ENCODE results near the gene PNKP. TPM values are rescaled to one million over a fixed set of nuclear protein-coding genes. Genes with fewer than 3 reads are reported as not detected.
"Not testable (repeated sequence)": the region's sequence is repeated elsewhere in the genome, so short reads cannot be mapped to it uniquely, and the experiment has no call there.

PNKP gene
- total RNA-seq, 4 donors from 2014 or later: 47.7 to 104 (median 77.7) TPM

DNA sequence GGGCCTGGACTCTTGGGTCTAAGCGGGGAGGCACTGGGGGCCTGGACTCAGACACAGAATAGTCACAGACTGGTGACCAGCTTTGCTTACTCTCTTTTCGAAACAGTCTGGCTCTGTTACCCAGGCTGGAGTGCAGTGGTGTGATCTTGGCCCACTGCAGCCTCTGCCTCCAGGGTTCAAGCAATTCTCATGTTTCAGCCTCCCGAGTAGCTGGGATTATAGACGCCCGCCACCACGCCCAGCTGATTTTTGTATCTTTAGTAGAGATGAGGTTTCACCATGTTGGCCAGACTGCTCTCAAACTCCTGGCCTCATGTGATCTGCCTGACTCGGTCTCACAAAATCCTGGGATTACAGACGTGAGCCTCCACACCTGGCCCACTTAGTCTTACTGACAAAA, 38.2 kb downstream of the PNKP start:
- Histone ChIP-seq H3K4me3 (no peak overlapping the region), H3K27ac (no peak overlapping the region), H3K4me1 (no peaks in the 10 kb centered on the region), H3K9me3 (no peaks in the 10 kb centered on the region), H3K36me3 (no peaks in the 10 kb centered on the region), H3K27me3 (no peaks in the 10 kb centered on the region)
- TF ChIP-seq POLR2A (IDR thresholded peaks at IDR 0.05): no peak
- TF ChIP-seq, protein P1, sequence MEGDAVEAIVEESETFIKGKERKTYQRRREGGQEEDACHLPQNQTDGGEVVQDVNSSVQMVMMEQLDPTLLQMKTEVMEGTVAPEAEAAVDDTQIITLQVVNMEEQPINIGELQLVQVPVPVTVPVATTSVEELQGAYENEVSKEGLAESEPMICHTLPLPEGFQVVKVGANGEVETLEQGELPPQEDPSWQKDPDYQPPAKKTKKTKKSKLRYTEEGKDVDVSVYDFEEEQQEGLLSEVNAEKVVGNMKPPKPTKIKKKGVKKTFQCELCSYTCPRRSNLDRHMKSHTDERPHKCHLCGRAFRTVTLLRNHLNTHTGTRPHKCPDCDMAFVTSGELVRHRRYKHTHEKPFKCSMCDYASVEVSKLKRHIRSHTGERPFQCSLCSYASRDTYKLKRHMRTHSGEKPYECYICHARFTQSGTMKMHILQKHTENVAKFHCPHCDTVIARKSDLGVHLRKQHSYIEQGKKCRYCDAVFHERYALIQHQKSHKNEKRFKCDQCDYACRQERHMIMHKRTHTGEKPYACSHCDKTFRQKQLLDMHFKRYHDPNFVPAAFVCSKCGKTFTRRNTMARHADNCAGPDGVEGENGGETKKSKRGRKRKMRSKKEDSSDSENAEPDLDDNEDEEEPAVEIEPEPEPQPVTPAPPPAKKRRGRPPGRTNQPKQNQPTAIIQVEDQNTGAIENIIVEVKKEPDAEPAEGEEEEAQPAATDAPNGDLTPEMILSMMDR (IDR thresholded peaks at IDR 0.05): no peak
- intact Hi-C loops (cut with DNase I; ENCODE audit: low total_unique reads): no loop called here
- DNase-seq: no peak

DNA sequence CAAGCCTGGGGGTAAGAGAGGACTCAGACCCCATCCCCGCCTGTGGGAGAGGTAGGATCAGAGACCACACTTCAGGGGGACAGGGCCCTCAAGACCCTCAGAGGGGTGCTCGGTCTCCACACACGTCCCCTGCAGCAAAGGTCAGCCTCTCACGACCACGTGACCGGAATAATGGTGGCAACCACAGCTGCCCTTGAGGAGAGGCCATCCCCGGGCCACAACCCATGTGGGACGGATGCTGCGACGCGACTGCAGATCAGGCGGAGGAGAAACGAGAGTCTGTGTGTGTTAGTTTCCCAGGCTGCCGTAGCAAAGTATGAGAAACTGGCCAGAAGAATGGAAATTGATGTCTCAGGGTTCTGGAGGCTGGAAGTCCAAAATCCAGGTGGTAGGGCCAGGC, 40.3 kb downstream of the PNKP start:
- H3K4me1 ChIP-seq: no peaks in the 10 kb centered on the region
- H3K27me3 ChIP-seq: no peaks in the 10 kb centered on the region
- intact Hi-C loops (cut with DNase I; ENCODE audit: low total_unique reads): no loop called here
- H3K36me3 ChIP-seq: no peaks in the 10 kb centered on the region
- H3K27ac ChIP-seq: no peak overlapping the region
- DNase-seq: no peak
- no peaks in the 10 kb centered on the region for H3K9me3 ChIP-seq
- no peak for TF ChIP-seq POLR2A (IDR thresholded peaks at IDR 0.05)
- TF ChIP-seq, protein P1 (IDR thresholded peaks at IDR 0.05): no peak
- H3K4me3 ChIP-seq: no peak overlapping the region

DNA sequence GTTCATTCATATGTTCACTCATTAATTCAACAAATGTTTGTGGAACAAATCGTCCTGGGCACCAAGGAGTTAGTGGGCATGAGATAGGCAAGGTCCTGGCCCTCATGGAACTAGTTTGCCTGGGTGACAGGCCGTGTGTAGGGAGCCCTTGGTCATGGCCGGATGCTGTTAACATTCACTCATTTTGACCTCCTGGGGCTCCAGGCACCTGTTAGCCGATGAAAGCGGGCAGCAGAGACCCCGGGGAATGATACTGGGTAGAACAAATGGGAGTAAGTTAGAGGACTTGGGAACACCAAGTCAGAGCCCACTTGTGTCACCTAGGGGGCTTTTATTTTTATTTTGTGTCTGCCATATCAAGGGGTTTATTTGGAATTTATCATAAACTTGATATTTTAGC, 42.7 kb downstream of the PNKP start:
- intact Hi-C loops (cut with DNase I; ENCODE audit: low total_unique reads): no loop called here
- no peaks in the 10 kb centered on the region for H3K4me1 ChIP-seq
- H3K27ac ChIP-seq: no peak overlapping the region
- no peak overlapping the region for H3K4me3 ChIP-seq
- DNase-seq: no peak
- TF ChIP-seq POLR2A (IDR thresholded peaks at IDR 0.05): no peak
- TF ChIP-seq, protein P1 (IDR thresholded peaks at IDR 0.05): no peak
- H3K9me3 ChIP-seq: no peaks in the 10 kb centered on the region
- no peaks in the 10 kb centered on the region for H3K36me3 ChIP-seq
- no peaks in the 10 kb centered on the region for H3K27me3 ChIP-seq

DNA sequence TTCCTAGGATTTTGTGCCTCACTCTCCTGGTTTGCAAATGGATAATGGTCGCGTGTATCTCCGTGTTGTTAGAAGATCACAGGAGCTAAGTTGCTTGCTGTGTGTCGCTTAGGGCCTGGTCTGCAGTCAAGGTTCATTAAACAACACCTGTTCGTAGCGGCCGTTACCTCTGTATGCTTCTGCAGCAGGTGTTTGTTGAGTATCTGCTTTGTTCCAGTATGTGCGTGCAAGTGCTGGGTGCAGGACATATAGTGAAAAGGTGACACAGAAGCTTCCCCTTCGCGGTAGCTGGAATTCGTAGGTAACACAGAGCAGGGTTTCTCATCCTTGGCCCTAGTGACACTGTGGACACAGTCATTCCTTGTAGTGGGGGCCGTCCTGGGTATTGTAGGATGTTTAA, 43.9 kb downstream of the PNKP start:
- Histone ChIP-seq H3K4me1 (peaks cover 0 to 9% of the 10 kb centered on the region in 2 donors), H3K27me3 (no peaks in the 10 kb centered on the region), H3K4me3 (no peak overlapping the region), H3K36me3 (no peaks in the 10 kb centered on the region), H3K9me3 (no peaks in the 10 kb centered on the region), H3K27ac (no peak overlapping the region)
- TF ChIP-seq, protein P1 (IDR thresholded peaks at IDR 0.05): no peak
- TF ChIP-seq POLR2A (IDR thresholded peaks at IDR 0.05): no peak
- intact Hi-C loops (cut with DNase I; ENCODE audit: low total_unique reads): no loop called here
- DNase-seq: no peak

DNA sequence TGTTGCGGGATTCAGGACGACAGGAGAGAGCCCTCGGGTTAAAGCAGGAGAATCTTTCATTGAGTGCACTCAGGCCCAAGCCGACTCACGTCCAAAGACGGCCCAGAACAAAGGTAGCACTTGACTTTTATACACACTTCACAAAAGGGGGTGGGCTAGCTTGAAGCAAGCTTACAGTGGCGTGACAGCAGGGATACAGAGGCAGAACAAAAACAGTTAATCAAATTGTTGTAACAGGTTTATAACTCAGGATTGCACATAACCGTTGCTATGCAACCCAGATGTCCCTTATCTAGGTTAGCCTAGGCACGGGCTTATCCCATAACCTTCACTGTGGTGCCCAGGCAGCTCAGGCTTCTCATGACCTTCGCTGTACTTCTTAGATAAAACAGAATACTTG, 47.3 kb downstream of the PNKP start:
- no peak overlapping the region for H3K4me3 ChIP-seq
- H3K27me3 ChIP-seq: no peaks in the 10 kb centered on the region
- intact Hi-C loops (cut with DNase I; ENCODE audit: low total_unique reads): no loop called here
- no peak for TF ChIP-seq POLR2A (IDR thresholded peaks at IDR 0.05)
- TF ChIP-seq, protein P1 (IDR thresholded peaks at IDR 0.05): no peak
- peaks cover 0 to 10% of the 10 kb centered on the region in 2 donors for H3K4me1 ChIP-seq
- H3K36me3 ChIP-seq: no peaks in the 10 kb centered on the region
- no peaks in the 10 kb centered on the region for H3K9me3 ChIP-seq
- no peak overlapping the region for H3K27ac ChIP-seq
- no peak for DNase-seq

DNA sequence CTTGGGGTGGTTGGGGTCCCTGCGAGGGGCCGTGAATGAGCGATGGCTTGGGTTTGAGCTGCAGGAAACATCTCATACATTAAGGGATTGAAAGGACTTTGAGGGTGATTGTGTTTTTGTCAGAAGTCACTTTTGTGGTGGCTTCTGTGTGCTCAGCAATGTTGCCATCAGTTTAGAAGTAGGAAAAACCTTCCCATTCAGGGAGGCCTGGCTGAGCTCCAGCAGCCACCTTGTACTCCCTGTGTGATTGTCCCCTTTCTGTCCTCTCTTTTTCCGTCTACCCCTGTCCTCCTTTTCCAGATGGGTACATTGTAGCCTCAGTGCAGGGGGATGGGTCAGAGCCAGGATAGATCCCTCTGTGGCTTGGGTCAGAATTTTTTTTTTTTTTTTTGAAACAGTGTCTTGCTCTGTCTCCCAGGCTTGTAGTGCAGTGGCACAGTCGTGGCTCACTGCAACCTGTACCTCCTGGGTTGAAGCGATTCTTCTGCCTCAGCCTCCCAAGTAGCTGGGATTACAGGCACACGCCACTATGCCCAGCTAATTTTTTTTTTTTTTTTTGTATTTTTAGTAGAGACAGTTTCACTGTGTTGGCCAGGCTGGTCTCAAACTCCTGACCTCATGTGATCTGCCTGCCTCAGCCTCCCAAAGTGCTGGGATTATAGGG, 47.8 kb downstream of the PNKP start:
- H3K9me3 ChIP-seq; DNase-seq; H3K4me1 ChIP-seq; H3K27me3 ChIP-seq; H3K27ac ChIP-seq; intact Hi-C loops (cut with DNase I; ENCODE audit: low total_unique reads); H3K36me3 ChIP-seq: not testable (repeated sequence)
- H3K4me3 ChIP-seq: peak overlapping the region in 1 of 2 donors; percentile 83
